NCI-H2196 (cell line): ENCODE results near the gene PCBP4.
"Not testable (repeated sequence)": the region's sequence is repeated elsewhere in the genome, so short reads cannot be mapped to it uniquely, and the experiment has no call there.

Source experiments
- DNase-seq: peaks from one replicate; lab custom pipeline; 2025; ENCODE audit not compliant: unreplicated experiment; lab: John Stamatoyannopoulos, UW

PCBP4 gene

DNA sequence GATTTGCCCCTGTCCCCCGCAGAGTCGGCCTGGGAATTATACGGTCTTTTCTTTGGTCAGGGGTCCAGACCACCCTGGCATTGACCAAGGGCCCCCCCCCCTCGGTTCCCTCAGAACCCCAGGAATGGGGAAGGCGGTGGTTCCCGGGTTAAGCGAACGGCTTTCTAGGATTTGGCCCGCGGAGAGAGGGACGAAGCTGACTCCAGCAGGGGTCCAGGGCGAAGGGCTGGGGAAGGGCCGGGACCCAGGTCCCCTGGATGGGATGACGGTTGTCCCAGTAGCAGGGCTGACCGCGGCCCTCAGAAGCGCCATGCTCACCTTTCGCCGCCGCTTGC lies 25.8 kb downstream of the PCBP4 start:
- DNase-seq, result no peak

GRCh38 chr3:51940648-51941462 lies 26.4 kb downstream of the PCBP4 start:
- no peak for DNase-seq

- no peak for DNase-seq
Measured at GRCh38 chr3:51938780-51939425, 28.4 kb downstream of the PCBP4 start.

DNA sequence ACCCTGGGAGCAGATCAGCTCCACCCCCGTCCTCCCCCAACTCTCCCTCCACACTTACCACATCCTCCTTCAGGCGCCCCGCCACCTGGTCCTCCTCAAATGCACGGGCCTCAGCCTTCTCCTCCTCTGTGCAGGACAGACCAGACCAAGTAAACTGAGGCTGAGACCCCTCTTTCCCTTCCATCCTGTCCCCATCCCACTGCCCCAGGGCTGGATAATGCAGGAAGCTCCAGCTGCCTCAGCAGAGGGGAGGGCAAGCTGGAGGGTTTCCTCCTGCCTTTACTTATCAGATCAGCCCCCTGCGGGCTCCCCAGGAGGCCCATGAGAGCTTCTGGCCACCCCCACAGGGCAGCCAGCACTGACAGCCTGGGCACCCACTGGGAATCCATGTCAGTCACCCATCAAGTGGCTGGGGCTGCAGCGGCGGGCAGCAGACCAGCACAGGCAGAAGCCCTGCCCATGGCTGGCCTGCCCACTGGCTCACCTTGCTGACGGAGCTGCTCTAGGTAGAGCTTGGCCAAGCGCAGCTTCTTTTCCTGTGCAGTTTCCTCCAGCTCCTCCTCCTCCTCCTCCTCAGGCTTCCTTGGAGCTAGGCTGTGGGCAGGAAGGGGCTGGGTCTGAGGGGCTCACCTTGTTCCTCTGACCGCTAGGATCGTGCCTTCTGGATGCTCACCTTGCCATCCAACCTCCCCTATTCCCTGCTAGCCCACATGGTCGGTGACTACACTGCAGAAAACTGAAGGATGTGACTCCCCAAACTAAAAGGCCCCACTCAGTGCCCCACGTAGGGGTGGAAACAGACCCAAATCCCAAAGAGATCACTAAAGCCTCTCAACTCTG lies 29.4 kb downstream of the PCBP4 start:
- no peak for DNase-seq

GRCh38 chr3:51937014-51937413 lies 30.2 kb downstream of the PCBP4 start:
- no peak for DNase-seq

- DNase-seq, result no peak
Measured at GRCh38 chr3:51935886-51936755, 31.1 kb downstream of the PCBP4 start.

GRCh38 chr3:51934991-51935885 lies 32.0 kb downstream of the PCBP4 start:
- no peak for DNase-seq

GRCh38 chr3:51934139-51934850 lies 33.0 kb downstream of the PCBP4 start:
- no peak for DNase-seq

DNA sequence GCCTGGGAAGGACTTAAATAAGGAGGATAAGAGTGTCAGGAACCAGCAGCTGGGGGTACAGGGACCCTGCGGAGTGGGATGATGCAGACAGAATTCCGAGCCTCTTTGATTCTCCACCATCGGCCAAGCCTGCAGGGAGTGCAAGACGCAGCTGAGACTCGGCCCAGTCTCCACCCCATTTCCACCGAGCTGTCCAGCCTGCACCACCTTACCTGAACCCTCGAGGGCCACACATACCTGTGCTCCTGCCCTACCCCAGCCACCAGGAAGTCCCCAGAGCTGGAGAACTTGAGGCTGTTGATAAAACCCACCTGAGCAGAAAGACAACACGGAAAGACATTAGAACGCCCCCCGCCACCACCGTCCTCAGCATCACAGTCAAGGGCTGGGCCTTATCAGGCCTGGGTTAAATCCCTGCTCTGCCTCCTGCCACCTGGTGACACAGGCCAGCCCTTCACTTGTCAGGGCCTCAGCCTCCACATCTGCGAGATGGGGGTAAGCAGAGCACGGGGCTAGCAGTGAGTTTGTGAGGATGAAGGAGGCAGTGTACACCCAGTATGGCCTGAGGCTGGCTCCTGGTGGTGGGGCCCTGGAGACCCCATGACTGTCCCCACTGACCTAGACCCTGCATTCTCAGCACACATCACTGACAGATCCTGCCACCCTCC lies 33.6 kb downstream of the PCBP4 start:
- DNase-seq, result no peak

GRCh38 chr3:51932471-51933370 lies 34.5 kb downstream of the PCBP4 start:
- no peak for DNase-seq

- DNase-seq, result no peak
Measured at GRCh38 chr3:51931756-51932155, 35.5 kb downstream of the PCBP4 start.

DNA sequence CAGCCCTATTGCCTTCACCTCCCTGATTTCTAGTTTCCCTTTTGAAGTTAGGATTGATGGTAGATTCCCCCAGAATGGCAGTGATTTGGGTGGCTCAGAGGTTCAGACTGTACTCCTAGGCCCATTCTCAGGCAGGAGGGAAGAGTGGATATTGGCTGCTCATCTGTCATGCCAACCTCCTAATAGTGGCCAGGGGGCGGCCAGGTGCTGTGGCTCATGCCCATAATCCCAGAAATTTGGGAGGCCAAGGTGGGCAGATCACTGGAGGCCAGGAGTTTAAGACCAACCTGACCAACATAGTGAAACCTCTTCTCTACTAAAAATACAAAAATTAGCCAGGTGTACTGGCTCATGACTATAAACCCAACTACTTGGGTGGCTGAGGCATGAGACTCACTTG lies 36.8 kb downstream of the PCBP4 start:
- no peak for DNase-seq

DNA sequence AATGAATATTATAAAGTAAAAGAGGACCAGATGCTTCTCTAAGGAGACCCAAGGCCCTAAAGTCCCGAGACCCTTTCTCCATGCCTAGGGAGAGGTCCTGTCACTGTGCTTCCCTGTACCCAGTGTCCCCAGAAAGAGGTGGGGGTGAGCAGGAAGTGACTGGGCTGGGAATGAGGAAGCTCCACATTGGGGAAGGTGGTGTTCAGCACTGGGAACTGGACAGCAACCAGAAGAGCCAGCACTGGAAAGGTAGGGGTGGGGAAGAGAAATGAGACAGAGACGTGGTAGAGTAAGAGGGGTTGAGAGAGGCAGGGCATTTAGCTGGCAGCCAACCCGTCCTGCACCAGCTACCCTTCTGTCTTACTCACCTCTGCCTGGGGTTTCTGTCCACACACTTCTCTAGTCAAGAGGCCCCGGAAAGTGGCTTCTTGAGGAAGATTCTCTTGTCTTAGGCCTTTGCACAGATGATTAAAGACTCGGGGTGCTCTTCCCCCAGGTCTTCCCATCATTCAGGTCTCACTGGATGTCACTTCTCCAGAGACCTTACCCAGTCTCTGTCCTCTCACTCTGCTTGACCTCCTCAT lies 37.7 kb downstream of the PCBP4 start:
- no peak for DNase-seq

- not testable (repeated sequence) for DNase-seq
Measured at GRCh38 chr3:51928981-51929380, 38.3 kb downstream of the PCBP4 start.

DNA sequence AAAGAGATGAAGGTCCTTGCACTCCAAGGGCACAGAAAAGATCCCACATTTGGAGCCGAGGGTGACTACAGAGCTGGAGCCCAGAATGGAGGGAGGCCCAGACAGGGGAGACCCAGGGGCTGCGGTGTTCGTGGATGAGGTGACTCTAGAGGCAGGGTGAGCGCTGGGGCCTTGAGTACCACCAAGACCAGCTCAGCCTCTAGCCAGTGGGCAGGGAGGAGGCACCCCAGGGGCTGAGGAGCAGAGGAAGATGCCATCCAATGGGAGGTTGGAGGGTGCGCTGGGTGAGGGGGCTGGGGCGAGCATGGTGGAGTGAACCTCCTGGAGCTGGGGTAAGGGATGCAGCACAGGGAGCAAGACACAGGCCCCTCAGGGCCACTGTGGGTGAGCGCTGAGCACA lies 38.8 kb downstream of the PCBP4 start:
- DNase-seq, result no peak

DNA sequence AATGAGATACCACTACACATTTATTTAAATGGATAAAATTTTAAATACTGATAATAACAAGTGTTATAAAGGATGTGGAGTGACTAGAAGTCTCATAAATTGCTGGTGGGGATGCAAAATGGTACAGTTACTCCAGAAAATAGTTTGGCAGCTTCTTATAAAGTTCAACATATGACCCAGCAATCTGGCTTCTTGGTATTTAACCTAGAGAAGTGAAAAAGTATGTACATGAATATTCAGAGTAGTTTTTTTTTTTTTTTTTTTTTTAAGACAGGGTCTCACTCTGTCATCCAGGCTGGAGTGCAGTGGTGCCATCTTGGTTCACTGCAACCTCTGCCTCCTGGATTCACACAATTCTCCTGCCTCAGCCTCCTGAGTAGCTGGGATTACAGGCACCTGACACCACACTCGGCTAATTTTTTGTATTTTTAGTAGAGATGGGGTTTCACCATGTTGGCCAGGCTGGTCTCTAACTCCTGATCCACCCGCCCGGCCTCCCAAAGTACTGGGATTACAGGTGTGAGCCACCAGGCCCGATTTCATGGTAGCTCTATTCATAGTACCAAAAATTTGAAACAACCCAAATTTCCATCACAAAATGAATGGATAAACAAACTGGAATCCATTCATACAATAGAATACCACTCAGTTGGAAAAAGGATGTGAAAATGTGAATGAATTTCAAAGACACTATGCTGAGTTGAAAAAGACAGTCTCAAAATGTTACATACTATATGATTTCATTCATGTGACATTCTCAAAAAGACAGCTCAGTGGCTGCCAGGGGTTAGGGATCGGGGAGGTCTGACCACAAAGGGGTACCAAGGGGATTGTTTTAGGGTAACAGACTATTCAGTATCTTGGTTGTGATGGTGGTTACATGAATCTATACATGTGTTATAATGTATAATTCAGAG lies 39.9 kb downstream of the PCBP4 start:
- DNase-seq, result no peak
